HG03558 (cell line): ENCODE measurements around the gene UNC5A.
"Not testable (repeated sequence)": the region's sequence is repeated elsewhere in the genome, so short reads cannot be mapped to it uniquely, and the experiment has no call there.

Source experiments
- ATAC-seq: cut with Tn5 transposase; IDR thresholded peaks from one replicate; pipeline ENCODE4 v1.9.1; 2021; ENCODE audit warnings: moderate number of reproducible peaks; ENCODE audit not compliant: unreplicated experiment; ENCODE audit errors: extremely low read depth

The UNC5A gene

DNA sequence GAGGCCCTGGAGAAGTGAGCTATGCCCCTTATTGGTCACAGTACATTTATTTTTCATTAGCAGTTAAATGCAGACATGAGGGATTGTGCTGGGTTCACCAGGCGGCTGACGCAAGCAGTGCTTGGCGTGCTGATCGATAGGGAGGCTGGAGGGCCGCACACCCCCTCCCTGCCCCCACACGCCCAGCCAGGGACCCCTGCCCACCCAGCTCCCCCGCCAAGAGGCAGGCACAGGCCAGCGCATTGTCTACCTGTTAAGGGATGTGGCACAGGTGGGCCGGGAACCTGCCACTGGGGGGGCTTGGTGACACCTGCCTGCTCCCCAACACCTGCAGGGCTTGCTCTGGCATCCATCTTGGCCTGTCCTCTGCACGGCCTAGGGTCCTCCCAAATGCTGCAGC is 49.6 kb downstream of the UNC5A start:
- no peak for ATAC-seq

DNA sequence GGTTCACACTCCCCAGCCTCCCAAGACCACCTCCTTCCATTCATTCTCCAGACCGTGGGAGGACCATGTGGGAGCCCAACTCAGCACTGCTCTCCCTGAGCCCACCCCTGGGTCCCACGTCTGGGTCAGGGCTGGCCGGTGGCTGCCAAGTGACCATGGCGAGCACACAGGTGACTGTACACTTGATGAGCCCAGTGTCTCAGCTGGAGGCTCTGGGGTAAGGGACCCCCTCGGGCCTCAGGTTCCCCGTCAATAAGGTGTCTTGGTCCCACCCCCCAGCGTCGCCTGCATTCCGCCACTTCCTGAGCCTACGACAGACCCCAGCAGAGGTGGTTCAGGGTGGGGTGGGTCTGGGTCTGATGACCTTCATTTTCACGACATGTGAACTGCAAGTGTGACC is 50.0 kb downstream of the UNC5A start:
- no peak for ATAC-seq

DNA sequence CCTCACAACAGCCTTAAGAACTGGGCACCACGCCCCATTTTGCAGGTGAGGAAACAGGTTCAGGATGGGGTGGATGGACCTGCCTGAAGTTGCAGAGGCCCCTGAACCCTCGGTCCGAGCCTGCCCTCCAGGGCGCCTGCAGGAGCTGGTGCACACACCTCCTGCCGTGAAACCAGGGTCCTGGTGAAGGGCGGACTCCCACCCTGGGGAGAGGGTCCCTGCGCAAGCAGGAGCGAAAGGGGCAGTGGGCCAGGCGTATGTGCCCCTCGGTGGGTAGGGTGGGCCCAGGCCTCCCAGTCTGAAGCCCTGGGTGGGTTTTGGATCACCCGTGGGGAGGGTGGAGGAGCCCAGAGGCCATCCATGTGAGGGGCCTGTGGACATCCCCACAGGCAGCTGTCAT is 50.9 kb downstream of the UNC5A start:
- ATAC-seq: no peak

DNA sequence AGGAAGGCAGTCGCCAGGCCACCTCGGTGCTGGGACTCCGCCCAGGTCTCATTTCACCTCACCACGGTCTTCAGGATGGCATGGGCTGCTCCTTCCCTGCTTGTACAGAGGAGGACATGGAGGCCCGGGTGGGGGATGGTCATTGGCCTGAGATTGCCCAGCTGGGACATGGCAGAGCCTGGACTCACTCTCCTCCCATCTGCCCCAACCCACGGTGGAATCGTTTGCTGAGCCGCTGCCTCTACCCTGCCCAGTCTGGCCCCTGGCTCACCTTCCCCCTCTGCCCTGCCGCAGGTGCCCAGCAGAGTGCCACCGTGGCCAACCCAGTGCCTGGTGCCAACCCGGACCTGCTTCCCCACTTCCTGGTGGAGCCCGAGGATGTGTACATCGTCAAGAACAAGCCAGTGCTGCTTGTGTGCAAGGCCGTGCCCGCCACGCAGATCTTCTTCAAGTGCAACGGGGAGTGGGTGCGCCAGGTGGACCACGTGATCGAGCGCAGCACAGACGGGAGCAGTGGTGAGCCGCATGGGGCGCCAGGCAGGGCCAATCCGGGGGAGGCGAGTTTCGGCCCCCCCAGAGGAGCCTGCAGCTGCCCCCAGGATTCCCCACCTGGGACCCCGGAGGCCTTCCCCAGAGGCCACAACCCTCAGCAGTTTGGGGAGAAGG is 52.1 kb downstream of the UNC5A start:
- ATAC-seq: no peak

DNA sequence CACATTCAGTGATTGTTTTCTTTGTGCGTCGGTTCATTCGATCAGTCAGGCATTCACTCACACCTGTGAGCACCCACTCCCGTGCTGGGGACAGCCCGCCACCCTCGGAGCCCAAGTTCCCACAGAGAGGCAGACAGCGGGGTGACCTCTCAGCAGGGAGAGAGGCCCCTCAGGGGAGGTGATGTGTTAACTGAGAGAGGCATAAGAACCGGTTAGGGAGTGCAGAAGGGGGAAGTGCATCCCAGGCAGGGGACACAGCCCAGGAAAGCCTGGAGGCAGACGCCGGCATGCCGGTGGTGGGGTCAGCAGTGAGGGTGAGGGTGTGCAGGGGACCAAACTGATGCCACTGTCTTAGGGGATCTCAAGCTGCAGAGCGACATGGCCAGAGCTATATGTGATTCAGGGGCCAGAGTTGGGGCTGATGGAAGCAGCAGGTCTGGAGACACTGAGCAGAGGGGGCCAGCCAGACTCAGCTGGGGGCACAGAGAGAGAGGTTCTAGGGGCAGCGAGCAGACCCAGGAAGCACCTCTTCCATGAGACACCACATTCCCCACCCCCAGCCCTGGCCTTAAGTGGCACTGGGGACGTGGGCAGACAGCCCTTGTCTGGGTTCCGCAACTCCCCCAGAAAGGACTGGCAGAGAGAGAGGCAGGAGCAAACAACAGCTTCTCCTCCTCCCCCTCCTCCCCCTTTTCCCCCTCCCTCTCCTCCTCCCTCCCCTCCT is 52.8 kb downstream of the UNC5A start:
- no peak for ATAC-seq

DNA sequence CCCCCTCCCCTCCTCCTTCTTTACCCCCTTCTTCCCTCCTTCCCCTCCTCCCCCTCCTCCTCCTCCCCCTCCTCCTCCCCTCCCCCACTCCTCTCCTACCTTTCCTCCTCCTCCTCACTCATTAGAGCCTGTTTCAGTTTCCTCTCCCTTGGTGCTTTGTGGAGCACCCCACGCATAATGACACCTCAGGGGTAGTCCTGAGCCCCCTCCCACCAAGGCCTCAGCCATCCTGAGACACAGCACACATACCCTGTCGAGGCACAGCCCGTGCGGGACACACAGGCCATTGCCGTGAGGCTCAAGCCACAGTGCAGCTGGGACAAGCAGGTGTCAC is 53.4 kb downstream of the UNC5A start:
- ATAC-seq: no peak

DNA sequence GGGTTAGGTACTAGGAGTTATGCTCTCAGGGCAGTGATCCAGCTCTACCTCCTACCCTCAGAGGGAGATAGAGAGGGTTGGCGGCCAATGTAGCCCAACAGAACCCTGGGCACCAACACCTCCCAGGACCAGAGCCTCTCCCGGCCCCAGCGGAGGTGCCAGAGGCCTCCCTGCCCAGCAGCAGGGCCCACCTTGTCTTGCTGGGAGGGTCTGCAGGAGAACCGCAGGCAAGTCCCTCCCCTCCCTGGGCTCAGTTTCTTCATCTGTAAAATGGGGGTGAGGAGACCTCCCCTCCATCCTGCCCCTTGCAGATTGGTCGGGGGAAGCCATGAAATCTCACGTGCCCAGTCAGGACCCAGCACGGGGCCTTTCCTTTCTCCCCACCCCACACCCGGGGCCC is 54.4 kb downstream of the UNC5A start:
- no peak for ATAC-seq

DNA sequence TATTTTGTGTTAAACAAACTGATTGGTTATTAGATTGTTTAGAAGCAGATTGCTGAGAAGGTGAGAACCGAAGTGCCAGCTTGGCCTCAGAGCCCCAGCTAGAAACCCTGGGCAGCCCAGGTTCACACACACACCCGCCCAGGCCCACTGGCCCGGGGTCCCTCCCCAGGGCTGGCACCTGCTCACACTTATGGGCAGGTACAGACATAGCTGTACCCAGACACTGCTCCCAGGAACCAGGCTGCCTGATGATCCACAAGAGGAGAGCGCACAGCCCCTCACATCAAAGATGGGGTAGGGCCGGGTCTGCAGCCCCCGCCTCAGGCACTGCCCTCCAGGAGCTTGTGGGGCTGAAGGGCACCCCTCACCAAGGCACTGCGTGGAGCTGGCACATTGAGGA is 55.6 kb downstream of the UNC5A start:
- no peak for ATAC-seq

DNA sequence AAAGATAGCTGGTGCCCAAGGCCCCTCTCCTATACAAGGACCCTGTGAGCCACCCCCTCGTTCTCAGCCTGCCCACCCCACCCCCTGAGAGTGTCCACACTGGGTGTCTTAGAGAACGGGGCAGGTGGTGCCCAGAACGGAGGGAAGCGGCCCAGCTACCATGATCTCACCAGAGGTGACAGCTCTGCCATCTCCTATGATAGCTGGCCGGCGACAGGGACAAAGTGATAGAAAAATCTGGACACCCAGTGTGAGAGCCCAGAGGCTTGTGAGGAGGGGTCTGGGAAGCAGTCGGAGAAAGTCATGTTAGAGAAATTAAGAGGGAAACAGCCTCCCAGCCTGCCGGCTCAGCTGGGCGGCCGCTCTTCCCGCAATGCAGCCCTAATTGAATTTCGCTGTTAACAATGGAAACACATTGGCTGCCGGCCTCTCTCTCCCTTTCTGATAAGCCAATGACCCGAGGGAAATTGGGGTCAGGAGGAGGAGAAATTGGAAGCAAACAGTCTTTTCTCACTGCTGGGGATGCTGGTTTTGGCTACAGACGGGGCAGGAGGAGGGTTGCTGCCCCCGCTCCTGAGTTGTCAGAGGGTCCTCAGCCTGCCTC is 56.5 kb downstream of the UNC5A start:
- no peak for ATAC-seq

DNA sequence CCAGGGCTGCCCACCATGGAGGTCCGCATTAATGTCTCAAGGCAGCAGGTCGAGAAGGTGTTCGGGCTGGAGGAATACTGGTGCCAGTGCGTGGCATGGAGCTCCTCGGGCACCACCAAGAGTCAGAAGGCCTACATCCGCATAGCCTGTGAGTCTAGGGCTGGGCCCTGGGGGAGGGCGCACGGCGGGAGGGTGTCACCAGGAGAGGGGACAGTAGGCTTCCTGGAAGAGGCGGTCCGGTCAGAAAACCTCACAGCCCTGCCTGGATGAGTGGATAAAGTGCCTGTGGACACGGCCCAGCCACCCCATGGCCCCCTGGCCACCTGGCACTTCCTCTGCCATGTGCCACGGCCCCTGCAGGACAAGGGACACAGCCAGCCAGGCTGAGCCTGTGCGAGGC is 57.8 kb downstream of the UNC5A start:
- no peak for ATAC-seq

DNA sequence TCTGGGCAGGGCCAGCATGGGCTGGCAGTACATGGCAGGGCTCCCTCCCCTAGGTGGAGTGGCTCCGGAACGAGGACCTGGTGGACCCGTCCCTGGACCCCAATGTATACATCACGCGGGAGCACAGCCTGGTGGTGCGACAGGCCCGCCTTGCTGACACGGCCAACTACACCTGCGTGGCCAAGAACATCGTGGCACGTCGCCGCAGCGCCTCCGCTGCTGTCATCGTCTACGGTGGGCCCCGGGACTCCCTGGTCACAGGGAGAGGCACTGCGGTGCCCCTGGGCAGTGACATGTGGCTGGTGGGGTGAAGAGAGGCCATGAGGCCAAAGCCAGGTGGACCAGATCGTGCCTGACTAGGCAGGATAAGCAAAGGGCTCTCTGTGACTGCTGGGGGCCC is 58.4 kb downstream of the UNC5A start:
- ATAC-seq: no peak

DNA sequence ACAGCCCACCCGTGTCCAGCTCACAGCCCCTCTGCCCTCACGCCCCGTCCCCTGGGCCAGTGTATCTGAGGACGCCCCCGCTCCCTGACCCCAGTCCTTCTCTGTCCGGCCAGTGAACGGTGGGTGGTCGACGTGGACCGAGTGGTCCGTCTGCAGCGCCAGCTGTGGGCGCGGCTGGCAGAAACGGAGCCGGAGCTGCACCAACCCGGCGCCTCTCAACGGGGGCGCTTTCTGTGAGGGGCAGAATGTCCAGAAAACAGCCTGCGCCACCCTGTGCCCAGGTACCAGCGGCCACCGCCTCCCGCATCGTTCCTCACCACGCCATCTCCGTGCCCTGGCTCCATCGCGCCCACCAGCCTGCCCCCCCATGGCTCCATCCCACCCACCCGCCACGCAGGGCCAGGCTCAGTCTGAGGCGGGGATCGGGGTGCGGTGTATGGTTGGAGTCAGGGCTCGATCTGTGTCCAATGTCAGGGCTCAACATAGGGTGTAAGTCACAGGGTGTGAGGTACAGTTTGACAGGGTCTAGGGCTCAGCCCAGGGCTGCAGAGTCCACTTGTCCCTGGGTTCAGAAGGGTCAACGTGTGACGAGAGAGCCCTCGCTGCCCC is 59.2 kb downstream of the UNC5A start:
- no peak for ATAC-seq

DNA sequence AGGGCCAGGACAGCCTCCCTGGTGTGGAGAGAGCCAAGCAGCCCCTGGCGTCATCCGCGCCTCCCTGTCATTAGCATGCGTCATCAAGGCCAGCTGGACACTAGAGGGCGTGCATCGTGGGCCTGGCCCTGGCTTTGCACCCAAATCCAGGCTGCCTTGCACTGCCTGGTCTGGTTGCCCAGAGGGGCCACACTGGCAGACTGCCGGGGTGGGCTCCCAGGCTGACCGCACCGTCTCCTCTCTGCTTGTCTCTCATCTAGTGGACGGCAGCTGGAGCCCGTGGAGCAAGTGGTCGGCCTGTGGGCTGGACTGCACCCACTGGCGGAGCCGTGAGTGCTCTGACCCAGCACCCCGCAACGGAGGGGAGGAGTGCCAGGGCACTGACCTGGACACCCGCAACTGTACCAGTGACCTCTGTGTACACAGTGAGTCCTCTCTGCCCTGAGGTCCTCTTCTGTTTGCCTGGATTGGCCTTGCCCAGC is 59.8 kb downstream of the UNC5A start:
- no peak for ATAC-seq

DNA sequence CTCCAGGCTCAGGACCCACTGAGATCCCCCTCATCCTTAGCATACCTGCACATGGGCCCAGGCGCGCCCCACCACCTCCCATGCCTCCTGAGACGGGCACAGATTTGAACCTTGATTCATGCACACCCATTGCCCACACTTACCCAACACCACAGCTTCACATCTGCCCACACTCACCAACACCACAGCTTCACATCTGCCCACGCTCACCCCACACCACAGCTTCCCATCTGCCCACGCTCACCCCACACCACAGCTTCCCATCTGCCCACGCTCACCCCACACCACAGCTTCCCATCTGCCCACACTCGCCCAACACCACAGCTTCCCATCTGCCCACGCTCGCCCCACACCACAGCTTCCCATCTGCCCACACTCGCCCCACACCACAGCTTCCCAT is 60.3 kb downstream of the UNC5A start:
- ATAC-seq: not testable (repeated sequence)

DNA sequence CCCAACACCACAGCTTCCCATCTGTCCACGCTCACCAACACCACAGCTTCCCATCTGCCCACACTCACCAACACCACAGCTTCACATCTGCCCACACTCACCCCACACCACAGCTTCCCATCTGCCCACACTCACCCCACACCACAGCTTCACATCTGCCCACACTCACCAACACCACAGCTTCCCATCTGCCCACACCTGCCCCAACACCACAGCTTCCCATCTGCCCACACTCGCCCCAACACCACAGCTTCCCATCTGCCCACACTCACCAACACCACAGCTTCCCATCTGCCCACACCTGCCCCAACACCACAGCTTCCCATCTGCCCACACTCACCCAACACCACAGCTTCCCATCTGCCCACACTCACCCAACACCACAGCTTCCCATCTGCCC is 62.2 kb downstream of the UNC5A start:
- not testable (repeated sequence) for ATAC-seq

DNA sequence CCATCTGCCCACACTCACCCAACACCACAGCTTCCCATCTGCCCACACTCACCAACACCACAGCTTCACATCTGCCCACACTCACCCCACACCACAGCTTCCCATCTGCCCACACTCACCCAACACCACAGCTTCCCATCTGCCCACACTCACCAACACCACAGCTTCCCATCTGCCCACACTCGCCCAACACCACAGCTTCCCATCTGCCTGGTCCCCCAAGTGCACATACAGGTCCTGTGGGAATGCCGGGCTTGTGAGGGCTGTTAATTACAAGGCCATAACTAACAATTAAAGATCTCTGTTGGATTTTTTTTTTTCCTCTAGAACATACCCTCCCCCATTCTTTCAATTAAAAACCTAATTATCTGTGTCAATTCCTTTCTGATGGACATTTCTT is 62.7 kb downstream of the UNC5A start:
- not testable (repeated sequence) for ATAC-seq

DNA sequence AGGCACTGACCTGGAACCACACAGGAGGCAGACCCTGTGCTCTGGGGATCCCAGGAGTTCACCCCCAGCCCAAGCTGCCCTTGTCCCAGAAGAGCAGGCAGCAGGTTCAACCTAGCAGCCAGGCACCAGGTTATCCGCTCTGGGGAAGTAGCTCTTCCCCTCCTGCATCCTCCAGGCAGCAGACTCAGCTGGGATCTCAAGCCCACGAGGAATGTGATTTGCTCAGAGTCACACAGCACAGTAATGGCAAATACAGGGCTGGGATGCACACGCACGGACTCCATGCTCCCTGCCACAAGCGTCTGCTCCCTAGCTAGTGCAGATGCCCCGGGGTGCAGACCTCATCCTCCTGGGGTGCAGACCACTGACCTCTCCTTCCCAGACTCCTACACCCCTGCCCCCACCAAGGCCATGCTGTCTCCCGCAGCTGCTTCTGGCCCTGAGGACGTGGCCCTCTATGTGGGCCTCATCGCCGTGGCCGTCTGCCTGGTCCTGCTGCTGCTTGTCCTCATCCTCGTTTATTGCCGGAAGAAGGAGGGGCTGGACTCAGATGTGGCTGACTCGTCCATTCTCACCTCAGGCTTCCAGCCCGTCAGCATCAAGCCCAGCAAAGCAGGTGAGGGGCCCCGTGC is 63.3 kb downstream of the UNC5A start:
- ATAC-seq: no peak

DNA sequence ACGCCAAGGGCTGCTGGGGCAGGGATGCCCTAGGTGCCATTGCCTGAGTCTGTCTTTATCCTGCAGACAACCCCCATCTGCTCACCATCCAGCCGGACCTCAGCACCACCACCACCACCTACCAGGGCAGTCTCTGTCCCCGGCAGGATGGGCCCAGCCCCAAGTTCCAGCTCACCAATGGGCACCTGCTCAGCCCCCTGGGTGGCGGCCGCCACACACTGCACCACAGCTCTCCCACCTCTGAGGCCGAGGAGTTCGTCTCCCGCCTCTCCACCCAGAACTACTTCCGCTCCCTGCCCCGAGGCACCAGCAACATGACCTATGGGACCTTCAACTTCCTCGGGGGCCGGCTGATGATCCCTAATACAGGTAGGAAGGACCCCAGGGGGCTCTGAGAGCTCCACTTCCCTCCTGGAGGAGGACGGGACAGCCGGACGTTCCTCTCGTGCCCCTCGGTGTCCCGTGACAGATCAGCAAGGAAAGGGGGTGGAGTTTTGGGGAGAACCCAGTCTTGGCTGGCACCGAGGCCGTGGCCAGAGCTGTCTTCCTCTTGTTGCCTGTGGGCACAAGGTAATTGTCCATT is 63.9 kb downstream of the UNC5A start:
- no peak for ATAC-seq

DNA sequence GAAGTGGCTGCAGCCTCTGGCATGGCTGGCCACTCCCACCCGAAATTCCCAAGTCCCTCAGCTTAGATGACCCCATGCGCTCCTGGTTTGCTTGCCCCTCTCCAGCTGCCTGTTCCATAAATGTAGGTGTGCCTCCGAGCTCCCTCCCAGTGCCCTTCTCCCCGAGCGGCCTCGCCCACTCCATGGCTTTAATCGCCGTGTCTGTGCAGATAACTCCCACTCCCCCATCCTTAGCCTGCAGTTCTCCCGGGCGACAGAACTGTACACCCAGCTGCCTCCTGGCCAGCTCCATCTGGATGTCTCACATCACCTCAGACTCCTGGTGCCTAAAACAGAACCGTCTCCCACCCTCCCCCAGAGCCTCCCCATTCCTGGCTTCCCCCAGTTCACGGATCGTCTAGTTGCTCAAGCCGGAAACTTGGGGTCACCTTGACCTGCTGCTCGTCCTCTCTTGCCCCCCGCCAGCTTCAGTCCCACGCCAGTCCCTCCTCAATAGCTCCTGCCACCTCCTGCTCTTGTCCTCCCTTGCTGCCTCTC is 64.7 kb downstream of the UNC5A start:
- ATAC-seq: no peak

DNA sequence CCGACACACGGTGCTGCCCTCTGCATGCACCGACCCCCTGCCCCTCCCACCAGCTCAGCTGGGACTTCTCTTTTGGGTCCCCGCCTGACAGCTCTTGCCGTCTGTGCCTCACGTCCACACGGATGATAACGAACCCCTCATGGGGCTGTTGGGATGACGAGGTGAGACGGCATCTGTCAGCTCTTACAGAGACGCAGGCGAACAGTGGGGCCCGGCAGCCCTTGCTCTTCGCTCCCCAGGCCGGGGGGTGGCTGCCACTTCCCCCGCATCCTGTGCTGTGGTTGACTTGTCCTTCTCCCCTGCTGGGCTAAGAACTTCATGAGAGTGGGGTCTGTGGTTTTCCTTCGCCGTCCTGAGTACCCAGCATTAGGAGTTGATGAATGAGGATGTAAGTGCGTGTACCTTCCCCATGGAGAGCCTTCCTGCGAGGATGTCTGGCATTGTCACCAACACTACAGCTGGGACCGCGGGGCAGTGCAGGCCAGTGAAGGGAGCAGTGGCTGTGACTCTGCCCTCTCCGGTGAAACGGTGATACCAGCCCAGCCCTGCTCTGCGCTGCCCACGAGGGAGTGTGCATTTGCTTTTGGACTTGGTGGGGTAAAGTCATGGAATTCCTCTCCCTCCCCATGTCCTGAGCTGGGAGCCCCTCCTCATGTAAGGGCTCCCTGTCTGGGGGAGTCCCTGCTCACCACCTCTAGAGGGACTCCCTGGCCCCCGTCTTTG is 65.6 kb downstream of the UNC5A start:
- no peak for ATAC-seq
